RWPE2 (cell line): Measurements from ENCODE around the gene NHSL2.

Experiments used
- ATAC-seq: fragments of 200-7000 bp; cut with Tn5 transposase; 3 replicates; pipeline ENCODE4 v1.9.1; 2021; ENCODE audit warnings: low read depth
- DNase-seq: peaks from one replicate; pipeline ENCODE4 v3.0.0-alpha.2; 2020; ENCODE audit warnings: low spot score
- H3K27ac ChIP-seq: fragments of 450-650 bp; 2 replicates; pipeline ENCODE4 v1.5.1; 2017; ENCODE audit warnings: mild to moderate bottlenecking; ENCODE audit not compliant: poor library complexity, severe bottlenecking
- H3K27me3 ChIP-seq: fragments of 250-450 bp; sonication (Bioruptor Pico); 2 replicates; pipeline ENCODE4 v1.5.1; 2021; ENCODE audit warnings: mild to moderate bottlenecking, moderate library complexity; ENCODE audit not compliant: insufficient read depth, poor library complexity, severe bottlenecking
- H3K36me3 ChIP-seq: fragments of 250-450 bp; sonication (Bioruptor Pico); 2 replicates; pipeline ENCODE4 v1.5.1; 2020; ENCODE audit warnings: low read depth, mild to moderate bottlenecking, moderate library complexity
- H3K4me1 ChIP-seq: fragments of 250-450 bp; sonication (Bioruptor Pico); 2 replicates; pipeline ENCODE4 v1.5.1; 2021; ENCODE audit warnings: mild to moderate bottlenecking, moderate library complexity; ENCODE audit not compliant: insufficient read depth, poor library complexity, severe bottlenecking
- H3K4me3 ChIP-seq: fragments of 250-450 bp; sonication (Bioruptor Pico); 2 replicates; pipeline ENCODE4 v1.5.1; 2021; ENCODE audit warnings: mild to moderate bottlenecking, moderate library complexity; ENCODE audit not compliant: severe bottlenecking
- H3K9me3 ChIP-seq: fragments of 250-450 bp; sonication (Bioruptor Pico); 2 replicates; pipeline ENCODE4 v1.5.1; 2021; ENCODE audit warnings: mild to moderate bottlenecking, moderate library complexity; ENCODE audit not compliant: severe bottlenecking
- TF ChIP-seq, protein P1 (sequence below): fragments of 450-650 bp; IDR thresholded peaks from one replicate; pipeline ENCODE4 v1.5.1; 2017; ENCODE audit warnings: mild to moderate bottlenecking, moderate library complexity; ENCODE audit not compliant: poor library complexity, severe bottlenecking

NHSL2 gene

DNA sequence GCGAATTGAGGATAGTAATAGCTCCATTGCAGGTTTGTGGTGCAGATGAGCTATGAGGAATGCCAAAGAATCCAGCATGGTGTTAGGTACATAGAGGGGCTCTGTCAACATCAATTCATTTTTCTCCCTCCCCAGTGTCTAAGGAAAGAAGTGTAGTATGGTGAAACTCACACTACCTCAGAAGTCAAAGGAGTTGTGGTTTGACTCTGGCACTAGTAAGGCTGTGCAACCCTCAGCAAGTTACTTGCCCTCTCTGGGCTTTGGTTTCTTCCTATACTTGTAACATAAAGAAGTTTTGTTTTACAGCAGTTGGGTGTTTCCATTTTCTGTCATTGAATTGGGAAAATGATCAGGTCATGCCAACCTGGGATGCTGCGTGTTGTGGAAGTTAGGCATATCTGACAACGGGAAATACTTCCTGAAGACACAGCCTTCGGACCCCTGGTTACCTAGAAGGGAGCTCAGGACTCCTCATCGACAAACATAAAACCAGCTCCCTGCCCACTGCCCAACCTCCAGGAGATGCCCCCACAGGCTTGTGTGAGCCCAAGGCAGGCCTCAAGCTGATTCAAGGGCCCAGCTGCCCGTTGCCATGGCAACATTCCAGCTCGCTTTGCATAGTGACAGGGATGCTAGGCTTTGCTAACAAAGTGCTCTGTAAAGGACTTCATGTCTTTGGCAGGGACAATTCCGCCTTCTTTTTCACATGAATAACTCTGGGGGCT, 149.7 kb downstream of the NHSL2 start:
- ATAC-seq, result no peak
- H3K9me3 ChIP-seq, result no peaks in the 10 kb centered on the region
- no peak for DNase-seq

DNA sequence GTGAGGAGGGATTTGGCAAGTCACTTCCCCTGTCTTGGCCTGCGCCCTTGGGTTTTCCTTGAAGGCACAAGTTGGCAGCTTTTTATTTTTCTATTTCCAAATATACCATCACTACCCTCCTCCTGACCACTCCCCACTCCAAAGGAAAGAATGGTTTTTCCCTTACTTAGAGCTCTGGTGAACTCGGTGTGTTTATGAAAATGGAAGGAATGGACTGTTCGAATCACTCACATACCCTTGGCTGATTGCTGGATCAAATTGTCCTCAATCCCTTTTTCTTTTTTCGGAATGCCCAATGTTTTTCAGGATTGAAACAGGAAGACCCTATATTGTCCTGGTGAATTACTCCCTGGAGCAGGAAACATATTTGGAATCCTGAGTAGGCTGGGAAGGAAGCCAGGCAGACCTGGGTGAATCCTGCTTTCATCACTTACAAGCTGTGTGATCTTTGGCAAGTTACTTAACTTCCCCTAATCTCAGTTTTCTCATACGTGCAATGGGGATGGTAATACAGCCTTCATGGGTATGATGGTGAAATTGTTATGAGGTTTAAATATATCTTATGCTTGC, 150.4 kb downstream of the NHSL2 start:
- DNase-seq (no peak), ATAC-seq (no peak)
- no peak overlapping the region for H3K4me3 ChIP-seq
- no peak overlapping the region for H3K27ac ChIP-seq
- no peaks in the 10 kb centered on the region for H3K27me3 ChIP-seq
- no peaks in the 10 kb centered on the region for H3K4me1 ChIP-seq
- no peaks in the 10 kb centered on the region for H3K9me3 ChIP-seq
- TF ChIP-seq, protein P1, sequence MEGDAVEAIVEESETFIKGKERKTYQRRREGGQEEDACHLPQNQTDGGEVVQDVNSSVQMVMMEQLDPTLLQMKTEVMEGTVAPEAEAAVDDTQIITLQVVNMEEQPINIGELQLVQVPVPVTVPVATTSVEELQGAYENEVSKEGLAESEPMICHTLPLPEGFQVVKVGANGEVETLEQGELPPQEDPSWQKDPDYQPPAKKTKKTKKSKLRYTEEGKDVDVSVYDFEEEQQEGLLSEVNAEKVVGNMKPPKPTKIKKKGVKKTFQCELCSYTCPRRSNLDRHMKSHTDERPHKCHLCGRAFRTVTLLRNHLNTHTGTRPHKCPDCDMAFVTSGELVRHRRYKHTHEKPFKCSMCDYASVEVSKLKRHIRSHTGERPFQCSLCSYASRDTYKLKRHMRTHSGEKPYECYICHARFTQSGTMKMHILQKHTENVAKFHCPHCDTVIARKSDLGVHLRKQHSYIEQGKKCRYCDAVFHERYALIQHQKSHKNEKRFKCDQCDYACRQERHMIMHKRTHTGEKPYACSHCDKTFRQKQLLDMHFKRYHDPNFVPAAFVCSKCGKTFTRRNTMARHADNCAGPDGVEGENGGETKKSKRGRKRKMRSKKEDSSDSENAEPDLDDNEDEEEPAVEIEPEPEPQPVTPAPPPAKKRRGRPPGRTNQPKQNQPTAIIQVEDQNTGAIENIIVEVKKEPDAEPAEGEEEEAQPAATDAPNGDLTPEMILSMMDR, result no peak
- no peaks in the 10 kb centered on the region for H3K36me3 ChIP-seq

More for the DNA sequence above, 149.7 kb downstream of the NHSL2 start:
- Histone ChIP-seq H3K27ac (no peak overlapping the region), H3K4me3 (no peak overlapping the region), H3K27me3 (no peaks in the 10 kb centered on the region), H3K36me3 (no peaks in the 10 kb centered on the region), H3K4me1 (no peaks in the 10 kb centered on the region)
- TF ChIP-seq, protein P1, result no peak

DNA sequence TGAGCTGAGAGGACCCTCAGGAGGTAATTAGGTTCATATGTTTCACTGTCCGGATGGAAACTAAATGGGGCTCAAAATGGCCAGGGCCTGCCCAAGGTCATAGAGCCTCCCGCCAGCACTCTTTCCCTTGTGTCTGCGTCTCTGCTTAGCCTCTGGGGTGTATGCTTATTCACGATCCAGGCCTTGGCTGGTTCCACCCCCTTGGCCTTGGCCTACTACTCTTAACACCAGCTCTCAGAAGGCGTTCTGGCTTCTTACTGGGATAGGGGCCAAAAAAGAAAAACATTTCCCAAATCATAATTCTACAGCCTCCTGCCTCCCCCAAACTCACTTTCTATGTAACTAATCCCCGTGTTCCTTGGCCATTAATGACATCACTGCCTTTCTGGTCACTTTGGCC, 152.3 kb downstream of the NHSL2 start:
- TF ChIP-seq, protein P1, result no peak
- Histone ChIP-seq H3K4me1 (no peaks in the 10 kb centered on the region), H3K36me3 (no peaks in the 10 kb centered on the region)

DNA sequence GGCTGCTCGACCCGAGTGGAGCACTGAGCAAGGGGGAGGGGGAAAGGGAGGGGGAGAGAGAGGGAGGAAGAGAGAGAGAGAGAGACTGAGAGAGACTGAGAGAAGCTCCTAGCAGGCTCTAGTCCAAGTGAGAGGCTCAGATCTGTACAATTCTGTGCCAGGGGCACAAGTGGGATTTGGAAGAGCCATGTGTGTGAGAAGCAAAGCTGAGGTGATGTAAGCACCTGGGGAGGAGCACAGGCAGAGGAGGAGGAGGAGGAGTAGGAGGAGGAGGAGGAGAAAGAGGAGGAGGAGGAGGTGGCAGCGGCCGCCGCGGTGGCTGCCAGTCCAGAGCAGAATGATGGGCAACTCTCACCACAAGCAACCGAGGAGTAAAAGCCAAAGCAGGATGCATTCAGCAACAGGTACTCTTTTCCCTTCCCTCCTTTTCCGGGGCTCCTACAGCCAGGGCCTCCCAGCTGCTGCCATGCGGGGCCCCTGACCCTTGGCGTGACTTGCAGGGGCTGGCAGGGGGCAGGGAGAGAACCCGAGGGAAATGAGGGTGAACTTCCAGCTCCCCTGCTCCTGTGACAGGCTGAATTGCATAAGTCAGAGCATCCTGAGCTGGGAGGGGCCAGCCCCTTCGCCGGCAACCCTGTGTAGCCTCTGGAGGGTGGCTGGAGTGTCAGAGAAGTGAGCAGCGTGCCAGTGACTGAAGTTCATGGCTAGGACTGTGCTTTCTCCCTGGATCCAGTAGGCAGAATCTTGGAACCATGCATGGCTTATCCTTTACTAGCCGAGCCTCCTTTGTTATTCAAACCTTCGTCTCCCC, 158.9 kb downstream of the NHSL2 start:
- TF ChIP-seq, protein P1, result no peak
- Histone ChIP-seq H3K36me3 (no peaks in the 10 kb centered on the region), H3K4me1 (no peaks in the 10 kb centered on the region), H3K9me3 (no peaks in the 10 kb centered on the region), H3K27ac (no peak overlapping the region), H3K27me3 (peaks cover 14% of the 10 kb centered on the region), H3K4me3 (no peak overlapping the region)
- no peak for ATAC-seq
- DNase-seq, result no peak

More for the DNA sequence above, 152.3 kb downstream of the NHSL2 start:
- DNase-seq, result no peak
- Histone ChIP-seq H3K27me3 (peaks cover under 1% of the 10 kb centered on the region), H3K4me3 (no peak overlapping the region), H3K9me3 (no peaks in the 10 kb centered on the region), H3K27ac (no peak overlapping the region)
- no peak for ATAC-seq
